WTC11 (cell line): ENCODE measurements around the gene PRELP. TPM values are rescaled to one million over a fixed set of nuclear protein-coding genes. Genes with fewer than 3 reads are reported as not detected.

Source experiments
- ATAC-seq: fragments of 200-7000 bp; cut with Tn5 transposase; 2 replicates; pipeline ENCODE4 v1.10.0; 2021; ENCODE audit warnings: mild to moderate bottlenecking, moderate library complexity
- CTCF ChIA-PET: fragments of 300-600 bp; sonication (Branson Sonifier 250); formaldehyde crosslinking; loops from one replicate; lab custom pipeline; 2021; ENCODE audit warnings: antibody characterized with exemption; lab: Charles Lee
- POLR2A ChIA-PET: fragments of 350-600 bp; sonication (Branson Sonifier 250); formaldehyde crosslinking; loops from one replicate; lab custom pipeline; 2021; ENCODE audit warnings: antibody characterized with exemption; lab: Charles Lee
- DNase-seq: peaks from one replicate; pipeline ENCODE4 v3.0.0; 2021; ENCODE audit warnings: low spot score
- H3K27ac Mint-ChIP-seq: 2 replicates; pipeline ENCODE4 v1.8.0; 2021; ENCODE audit warnings: mixed read lengths
- H3K27me3 Mint-ChIP-seq: 2 replicates; pipeline ENCODE4 v1.8.0; 2021; ENCODE audit warnings: low read depth, mild to moderate bottlenecking, moderate library complexity, mixed read lengths
- H3K36me3 Mint-ChIP-seq: 2 replicates; pipeline ENCODE4 v1.8.0; 2021; ENCODE audit warnings: mixed read lengths
- H3K4me1 Mint-ChIP-seq: 2 replicates; pipeline ENCODE4 v1.8.0; 2022; ENCODE audit warnings: mixed read lengths
- H3K4me3 Mint-ChIP-seq: 2 replicates; pipeline ENCODE4 v1.8.0; 2021; ENCODE audit warnings: mild to moderate bottlenecking, moderate library complexity, mixed read lengths
- H3K9me3 Mint-ChIP-seq: 2 replicates; pipeline ENCODE4 v1.8.0; 2021; ENCODE audit warnings: mixed read lengths
- ETV6 ChIP-seq: sonication (generic); formaldehyde crosslinking; IDR thresholded peaks from 2 replicates; pipeline ENCODE4 v1.8.1; 2022; ENCODE audit warnings: mild to moderate bottlenecking, missing genetic modification reagents
- FOXP4 ChIP-seq: sonication (generic); formaldehyde crosslinking; IDR thresholded peaks from 2 replicates; pipeline ENCODE4 v1.8.0; 2022; ENCODE audit warnings: mild to moderate bottlenecking, missing genetic modification reagents
- IRF2 ChIP-seq: sonication (generic); formaldehyde crosslinking; IDR thresholded peaks from 2 replicates; pipeline ENCODE4 v1.8.0; 2022; ENCODE audit warnings: low read depth, missing genetic modification reagents, borderline replicate concordance
- MXD4 ChIP-seq: fragments of 250-450 bp; sonication (Bioruptor Pico); IDR thresholded peaks from 2 replicates; pipeline ENCODE4 v1.8.0; 2021; ENCODE audit warnings: mild to moderate bottlenecking, moderate library complexity, borderline replicate concordance
- MYBL2 ChIP-seq: sonication (generic); formaldehyde crosslinking; IDR thresholded peaks from 2 replicates; pipeline ENCODE4 v1.8.1; 2023; ENCODE audit warnings: mild to moderate bottlenecking, moderate library complexity, missing genetic modification reagents
- NR3C1 ChIP-seq: sonication (generic); formaldehyde crosslinking; conservative IDR thresholded peaks from 2 replicates; pipeline ENCODE4 v1.8.1; 2023; ENCODE audit warnings: low read depth, mild to moderate bottlenecking, missing genetic modification reagents
- OVOL2 ChIP-seq: fragments of 250-450 bp; sonication (Bioruptor Pico); IDR thresholded peaks from 2 replicates; pipeline ENCODE4 v1.9.0; 2021; ENCODE audit warnings: mild to moderate bottlenecking, borderline replicate concordance
- SMAD4 ChIP-seq: sonication (generic); formaldehyde crosslinking; IDR thresholded peaks from 2 replicates; pipeline ENCODE4 v1.8.0; 2022; ENCODE audit warnings: mild to moderate bottlenecking, missing genetic modification reagents
- TCF7 ChIP-seq: sonication (generic); formaldehyde crosslinking; IDR thresholded peaks from 2 replicates; pipeline ENCODE4 v1.8.0; 2022; ENCODE audit warnings: mild to moderate bottlenecking, low read depth, missing genetic modification reagents, moderate library complexity
- TEAD1 ChIP-seq: sonication (generic); formaldehyde crosslinking; IDR thresholded peaks from 2 replicates; pipeline ENCODE4 v1.8.0; 2022; ENCODE audit warnings: mild to moderate bottlenecking, missing genetic modification reagents
- TP53 ChIP-seq: sonication (generic); formaldehyde crosslinking; IDR thresholded peaks from 2 replicates; pipeline ENCODE4 v1.8.1; 2023; ENCODE audit warnings: mild to moderate bottlenecking, missing genetic modification reagents
- ZNF396 ChIP-seq: fragments of 250-450 bp; sonication (Bioruptor Pico); IDR thresholded peaks from 2 replicates; pipeline ENCODE4 v1.8.0; 2021; ENCODE audit warnings: mild to moderate bottlenecking, moderate library complexity, borderline replicate concordance
- total RNA-seq: library from RNA; stranded (reverse); gene quantifications from 3 replicates; pipeline ENCODE4 v1.2.3, GENCODE V29; 2021
- TF ChIP-seq, protein P1 (sequence below): sonication (generic); formaldehyde crosslinking; IDR thresholded peaks from 2 replicates; pipeline ENCODE4 v1.8.0; 2022; ENCODE audit warnings: mild to moderate bottlenecking, missing genetic modification reagents
- TF ChIP-seq, protein P2 (sequence below): sonication (generic); formaldehyde crosslinking; IDR thresholded peaks from 2 replicates; pipeline ENCODE4 v1.8.1; 2023; ENCODE audit warnings: mild to moderate bottlenecking, missing genetic modification reagents
- TF ChIP-seq, protein P3 (sequence below): sonication (generic); formaldehyde crosslinking; IDR thresholded peaks from 2 replicates; pipeline ENCODE4 v1.8.1; 2022; ENCODE audit warnings: low read depth, missing genetic modification reagents, borderline replicate concordance
- TF ChIP-seq, protein P4 (sequence below): sonication (generic); formaldehyde crosslinking; IDR thresholded peaks from 2 replicates; pipeline ENCODE4 v1.8.1; 2022; ENCODE audit warnings: missing genetic modification reagents, borderline replicate concordance
- TF ChIP-seq, protein P5 (sequence below): sonication (generic); formaldehyde crosslinking; conservative IDR thresholded peaks from 2 replicates; pipeline ENCODE4 v1.8.1; 2023; ENCODE audit warnings: mild to moderate bottlenecking, low read depth, missing genetic modification reagents, moderate library complexity
- TF ChIP-seq, protein P6 (sequence below): fragments of 200-600 bp; IDR thresholded peaks from 2 replicates; pipeline ENCODE4 v1.8.0; 2022; ENCODE audit warnings: antibody characterized with exemption

The PRELP gene
- total RNA-seq, 1 experiment from 2014 or later, result 0.17 TPM

DNA sequence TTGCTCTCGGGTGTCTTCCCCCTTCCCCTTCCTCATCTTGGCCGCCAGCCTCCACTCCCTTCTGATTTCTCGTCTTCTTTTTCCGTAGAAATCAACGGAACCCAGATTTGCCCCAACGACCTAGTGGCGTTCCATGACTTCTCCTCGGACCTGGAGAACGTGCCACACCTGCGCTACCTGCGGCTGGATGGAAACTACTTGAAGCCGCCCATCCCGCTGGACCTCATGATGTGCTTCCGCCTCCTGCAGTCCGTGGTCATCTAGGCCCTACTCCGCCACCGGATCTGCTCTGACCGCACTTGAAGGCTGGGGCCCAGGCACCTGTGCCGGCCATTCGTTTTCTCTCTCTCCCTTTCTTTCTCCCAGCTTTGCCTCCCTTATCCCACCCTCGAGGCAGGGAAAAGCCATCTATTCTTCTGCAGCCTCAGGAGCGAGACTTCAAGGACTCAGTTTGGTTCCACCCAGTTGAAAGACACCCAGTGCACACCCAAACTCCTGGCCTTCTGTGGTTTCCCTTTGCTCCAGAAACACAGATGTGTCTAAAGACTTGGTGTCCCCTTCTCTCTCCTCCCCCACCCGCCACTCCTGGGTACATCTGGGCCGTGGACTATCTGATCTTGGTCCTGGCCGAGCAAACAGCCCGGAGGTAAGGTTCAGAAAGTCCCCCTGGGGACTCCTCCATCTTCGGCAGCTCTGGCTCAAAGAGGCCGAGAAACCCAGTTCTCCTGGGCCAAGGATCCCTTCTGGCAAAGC is 11.2 kb downstream of the PRELP start:
- DNase-seq (no peak), ATAC-seq (no peak)
- Mint-ChIP-seq H3K36me3 (no peaks in the 10 kb centered on the region), H3K9me3 (no peaks in the 10 kb centered on the region), H3K27me3 (peaks cover 7% of the 10 kb centered on the region; the same call in 1 of the 2 replicates), H3K4me3 (peak overlapping the region; percentile 72), H3K4me1 (peaks cover 14% of the 10 kb centered on the region), H3K27ac (peak overlapping the region; percentile 45)
- CTCF ChIA-PET, result interaction anchor here (0.6 to 3.7 kb wide), 19 partner anchors 9 to 219 kb away, joined by 3 to 89 read pairs (median 10); partner anchors contain the start of genes FMOD and PRELP
- TF ChIP-seq ETV6 (CRISPR knock-in tag) (no peak), FOXP4 (no peak), MYBL2 (CRISPR knock-in tag) (no peak), ZNF396 (no peak)
- TF ChIP-seq, protein P1, sequence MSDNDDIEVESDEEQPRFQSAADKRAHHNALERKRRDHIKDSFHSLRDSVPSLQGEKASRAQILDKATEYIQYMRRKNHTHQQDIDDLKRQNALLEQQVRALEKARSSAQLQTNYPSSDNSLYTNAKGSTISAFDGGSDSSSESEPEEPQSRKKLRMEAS (CRISPR knock-in tag), result no peak
- POLR2A ChIA-PET, result no interaction called here

DNA sequence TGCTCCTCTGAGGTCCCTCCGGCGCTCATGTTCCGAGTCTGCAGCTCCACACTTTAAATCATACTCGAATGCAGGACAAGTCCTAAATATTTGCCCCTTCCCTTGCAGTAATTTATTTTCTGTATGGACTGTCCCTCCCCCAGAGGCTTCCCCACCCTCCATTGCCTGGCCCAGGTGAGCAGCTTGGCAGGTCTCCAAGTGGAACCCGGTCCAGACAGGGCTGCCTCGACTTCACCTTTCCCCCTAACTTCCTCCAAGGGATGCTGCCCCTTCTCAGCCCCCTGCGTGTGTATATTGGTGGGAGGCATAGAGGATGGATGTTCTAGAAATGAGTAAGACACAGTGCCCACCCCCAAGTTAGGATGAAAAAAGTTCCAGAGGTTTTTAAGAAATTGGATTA is 12.9 kb downstream of the PRELP start:
- H3K36me3 Mint-ChIP-seq, result no peaks in the 10 kb centered on the region
- no peak overlapping the region for H3K4me3 Mint-ChIP-seq
- peaks cover 8% of the 10 kb centered on the region for H3K27me3 Mint-ChIP-seq
- DNase-seq (no peak), ATAC-seq (no peak)
- POLR2A ChIA-PET, result interaction anchor here (0.6 to 1.3 kb wide), 2 partner anchors 27 to 138 kb away, joined by 3 to 6 read pairs; partner anchors contain the start of gene ATP2B4
- TF ChIP-seq, protein P2, sequence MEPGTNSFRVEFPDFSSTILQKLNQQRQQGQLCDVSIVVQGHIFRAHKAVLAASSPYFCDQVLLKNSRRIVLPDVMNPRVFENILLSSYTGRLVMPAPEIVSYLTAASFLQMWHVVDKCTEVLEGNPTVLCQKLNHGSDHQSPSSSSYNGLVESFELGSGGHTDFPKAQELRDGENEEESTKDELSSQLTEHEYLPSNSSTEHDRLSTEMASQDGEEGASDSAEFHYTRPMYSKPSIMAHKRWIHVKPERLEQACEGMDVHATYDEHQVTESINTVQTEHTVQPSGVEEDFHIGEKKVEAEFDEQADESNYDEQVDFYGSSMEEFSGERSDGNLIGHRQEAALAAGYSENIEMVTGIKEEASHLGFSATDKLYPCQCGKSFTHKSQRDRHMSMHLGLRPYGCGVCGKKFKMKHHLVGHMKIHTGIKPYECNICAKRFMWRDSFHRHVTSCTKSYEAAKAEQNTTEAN (CRISPR knock-in tag), result no peak
- TF ChIP-seq OVOL2 (CRISPR knock-in tag), result no peak
- no peak for TF ChIP-seq MXD4 (CRISPR knock-in tag)
- TF ChIP-seq, protein P3, sequence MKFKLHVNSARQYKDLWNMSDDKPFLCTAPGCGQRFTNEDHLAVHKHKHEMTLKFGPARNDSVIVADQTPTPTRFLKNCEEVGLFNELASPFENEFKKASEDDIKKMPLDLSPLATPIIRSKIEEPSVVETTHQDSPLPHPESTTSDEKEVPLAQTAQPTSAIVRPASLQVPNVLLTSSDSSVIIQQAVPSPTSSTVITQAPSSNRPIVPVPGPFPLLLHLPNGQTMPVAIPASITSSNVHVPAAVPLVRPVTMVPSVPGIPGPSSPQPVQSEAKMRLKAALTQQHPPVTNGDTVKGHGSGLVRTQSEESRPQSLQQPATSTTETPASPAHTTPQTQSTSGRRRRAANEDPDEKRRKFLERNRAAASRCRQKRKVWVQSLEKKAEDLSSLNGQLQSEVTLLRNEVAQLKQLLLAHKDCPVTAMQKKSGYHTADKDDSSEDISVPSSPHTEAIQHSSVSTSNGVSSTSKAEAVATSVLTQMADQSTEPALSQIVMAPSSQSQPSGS (CRISPR knock-in tag), result no peak
- TF ChIP-seq, protein P1 (CRISPR knock-in tag), result no peak
- TF ChIP-seq, protein P4, sequence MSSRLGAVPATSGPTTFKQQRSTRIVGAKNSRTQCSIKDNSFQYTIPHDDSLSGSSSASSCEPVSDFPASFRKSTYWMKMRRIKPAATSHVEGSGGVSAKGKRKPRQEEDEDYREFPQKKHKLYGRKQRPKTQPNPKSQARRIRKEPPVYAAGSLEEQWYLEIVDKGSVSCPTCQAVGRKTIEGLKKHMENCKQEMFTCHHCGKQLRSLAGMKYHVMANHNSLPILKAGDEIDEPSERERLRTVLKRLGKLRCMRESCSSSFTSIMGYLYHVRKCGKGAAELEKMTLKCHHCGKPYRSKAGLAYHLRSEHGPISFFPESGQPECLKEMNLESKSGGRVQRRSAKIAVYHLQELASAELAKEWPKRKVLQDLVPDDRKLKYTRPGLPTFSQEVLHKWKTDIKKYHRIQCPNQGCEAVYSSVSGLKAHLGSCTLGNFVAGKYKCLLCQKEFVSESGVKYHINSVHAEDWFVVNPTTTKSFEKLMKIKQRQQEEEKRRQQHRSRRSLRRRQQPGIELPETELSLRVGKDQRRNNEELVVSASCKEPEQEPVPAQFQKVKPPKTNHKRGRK (CRISPR knock-in tag), result no peak
- TF ChIP-seq, protein P5, sequence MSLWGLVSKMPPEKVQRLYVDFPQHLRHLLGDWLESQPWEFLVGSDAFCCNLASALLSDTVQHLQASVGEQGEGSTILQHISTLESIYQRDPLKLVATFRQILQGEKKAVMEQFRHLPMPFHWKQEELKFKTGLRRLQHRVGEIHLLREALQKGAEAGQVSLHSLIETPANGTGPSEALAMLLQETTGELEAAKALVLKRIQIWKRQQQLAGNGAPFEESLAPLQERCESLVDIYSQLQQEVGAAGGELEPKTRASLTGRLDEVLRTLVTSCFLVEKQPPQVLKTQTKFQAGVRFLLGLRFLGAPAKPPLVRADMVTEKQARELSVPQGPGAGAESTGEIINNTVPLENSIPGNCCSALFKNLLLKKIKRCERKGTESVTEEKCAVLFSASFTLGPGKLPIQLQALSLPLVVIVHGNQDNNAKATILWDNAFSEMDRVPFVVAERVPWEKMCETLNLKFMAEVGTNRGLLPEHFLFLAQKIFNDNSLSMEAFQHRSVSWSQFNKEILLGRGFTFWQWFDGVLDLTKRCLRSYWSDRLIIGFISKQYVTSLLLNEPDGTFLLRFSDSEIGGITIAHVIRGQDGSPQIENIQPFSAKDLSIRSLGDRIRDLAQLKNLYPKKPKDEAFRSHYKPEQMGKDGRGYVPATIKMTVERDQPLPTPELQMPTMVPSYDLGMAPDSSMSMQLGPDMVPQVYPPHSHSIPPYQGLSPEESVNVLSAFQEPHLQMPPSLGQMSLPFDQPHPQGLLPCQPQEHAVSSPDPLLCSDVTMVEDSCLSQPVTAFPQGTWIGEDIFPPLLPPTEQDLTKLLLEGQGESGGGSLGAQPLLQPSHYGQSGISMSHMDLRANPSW (CRISPR knock-in tag), result no peak
- no peak for TF ChIP-seq ZNF396
- TF ChIP-seq, protein P6, sequence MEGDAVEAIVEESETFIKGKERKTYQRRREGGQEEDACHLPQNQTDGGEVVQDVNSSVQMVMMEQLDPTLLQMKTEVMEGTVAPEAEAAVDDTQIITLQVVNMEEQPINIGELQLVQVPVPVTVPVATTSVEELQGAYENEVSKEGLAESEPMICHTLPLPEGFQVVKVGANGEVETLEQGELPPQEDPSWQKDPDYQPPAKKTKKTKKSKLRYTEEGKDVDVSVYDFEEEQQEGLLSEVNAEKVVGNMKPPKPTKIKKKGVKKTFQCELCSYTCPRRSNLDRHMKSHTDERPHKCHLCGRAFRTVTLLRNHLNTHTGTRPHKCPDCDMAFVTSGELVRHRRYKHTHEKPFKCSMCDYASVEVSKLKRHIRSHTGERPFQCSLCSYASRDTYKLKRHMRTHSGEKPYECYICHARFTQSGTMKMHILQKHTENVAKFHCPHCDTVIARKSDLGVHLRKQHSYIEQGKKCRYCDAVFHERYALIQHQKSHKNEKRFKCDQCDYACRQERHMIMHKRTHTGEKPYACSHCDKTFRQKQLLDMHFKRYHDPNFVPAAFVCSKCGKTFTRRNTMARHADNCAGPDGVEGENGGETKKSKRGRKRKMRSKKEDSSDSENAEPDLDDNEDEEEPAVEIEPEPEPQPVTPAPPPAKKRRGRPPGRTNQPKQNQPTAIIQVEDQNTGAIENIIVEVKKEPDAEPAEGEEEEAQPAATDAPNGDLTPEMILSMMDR, result no peak
- no peak for TF ChIP-seq TEAD1 (CRISPR knock-in tag)
- TF ChIP-seq SMAD4 (CRISPR knock-in tag), result no peak
- TF ChIP-seq TP53 (CRISPR knock-in tag), result no peak
- no peak for TF ChIP-seq NR3C1 (CRISPR knock-in tag)
- TF ChIP-seq IRF2 (CRISPR knock-in tag), result no peak
- no peak for TF ChIP-seq TCF7 (CRISPR knock-in tag)
- no peak overlapping the region for H3K27ac Mint-ChIP-seq
- H3K4me1 Mint-ChIP-seq, result peaks cover 21% of the 10 kb centered on the region
- H3K9me3 Mint-ChIP-seq, result no peaks in the 10 kb centered on the region
- CTCF ChIA-PET, result interaction anchor here (0.6 to 3.7 kb wide), 52 partner anchors 9 to 449 kb away, joined by 3 to 89 read pairs (median 5); partner anchors contain the start of genes ATP2B4, FMOD and PRELP
